CD4-positive, alpha-beta T cell treated with Interleukin-4 for 1 hour (primary cell): Measurements from ENCODE around the gene PMPCA.

ENCODE experiments used
- DNase-seq, 2 donors: peaks; one replicate each; pipeline ENCODE4 v3.0.0-alpha.2; 2020 to 2022

Gene PMPCA

GRCh38 chr9:136437839-136438547, 27.5 kb downstream of the PMPCA start:
- peak in 1 of 2 donors; percentile 30 for DNase-seq

GRCh38 chr9:136438548-136439480, 28.4 kb downstream of the PMPCA start:
- DNase-seq = peak; percentile 28 to 59

GRCh38 chr9:136439481-136440408, 29.3 kb downstream of the PMPCA start, which contains the start of gene INPP5E:
Gene INPP5E (minus strand): TSS chr9:136439845. CDS start chr9:136439419, 426 bp downstream.
- DNase-seq = peak; percentile 76 to 86

- no peak for DNase-seq
These were observed 30.8 kb downstream of the PMPCA start for GRCh38 chr9:136441191-136441680.

- no peak for DNase-seq
These were observed 31.3 kb downstream of the PMPCA start for GRCh38 chr9:136441681-136442245.

- no peak for DNase-seq
These were observed 31.8 kb downstream of the PMPCA start for GRCh38 chr9:136442265-136442664.

- DNase-seq = no peak
These were observed 32.6 kb downstream of the PMPCA start for GRCh38 chr9:136443087-136443486.

- no peak for DNase-seq
These were observed 33.2 kb downstream of the PMPCA start for GRCh38 chr9:136443687-136444086.

GRCh38 chr9:136444102-136444501, 33.6 kb downstream of the PMPCA start:
- no peak for DNase-seq

GRCh38 chr9:136445799-136446198, 35.3 kb downstream of the PMPCA start:
- DNase-seq = no peak

- DNase-seq = no peak
These were observed 36.8 kb downstream of the PMPCA start for GRCh38 chr9:136447173-136447778.

GRCh38 chr9:136448655-136449054, 38.2 kb downstream of the PMPCA start:
- no peak for DNase-seq

- no peak for DNase-seq
These were observed 40.9 kb downstream of the PMPCA start for GRCh38 chr9:136451221-136451877.

GRCh38 chr9:136453326-136453725, 42.9 kb downstream of the PMPCA start:
- DNase-seq = no peak

GRCh38 chr9:136454026-136454796, 43.8 kb downstream of the PMPCA start:
- DNase-seq = no peak

GRCh38 chr9:136455043-136456002, 44.9 kb downstream of the PMPCA start:
- DNase-seq = no peak

- no peak for DNase-seq
These were observed 45.8 kb downstream of the PMPCA start for GRCh38 chr9:136456258-136456657.

- no peak for DNase-seq
These were observed 46.9 kb downstream of the PMPCA start for GRCh38 chr9:136457326-136457725.

- no peak for DNase-seq
These were observed 49.0 kb downstream of the PMPCA start for GRCh38 chr9:136459425-136459824.
